Right lobe of liver (tissue), 6 donors: ENCODE data around the gene PDE4A. TPM values are rescaled to one million over a fixed set of nuclear protein-coding genes. Genes with fewer than 3 reads are reported as not detected.

Experiments
- ATAC-seq, 4 donors: fragments of 200-7000 bp; cut with Tn5 transposase; one replicate each; pipeline ENCODE4 v1.9.1; 2020; ENCODE audit warnings: mild to moderate bottlenecking in 4 of 4, moderate library complexity in 4 of 4
- DNase-seq, 3 donors: peaks; one replicate each; pipeline ENCODE4 v3.0.0-alpha.2; 2020
- H3K27ac ChIP-seq, 3 donors: fragments of 200-600 bp; one replicate each; pipeline ENCODE4 v1.8.0; 2022
- H3K27me3 ChIP-seq, 2 donors: fragments of 200-600 bp; one replicate each; pipeline ENCODE4 v1.8.0; 2022
- H3K36me3 ChIP-seq, 4 donors: fragments of 200-600 bp; sonication (generic) in 1 of 4; one replicate each; pipeline versions ENCODE4 v1.5.1 to v1.8.0; 2017 to 2022; ENCODE audit warnings: control low read depth in 1 of 4
- H3K4me1 ChIP-seq, 4 donors: fragments of 200-600 bp; sonication (generic) in 1 of 4; one replicate each; pipeline versions ENCODE4 v1.5.1 to v1.8.0; 2017 to 2022; ENCODE audit warnings: control low read depth in 1 of 4
- H3K4me3 ChIP-seq, 3 donors: fragments of 200-600 bp; one replicate each; pipeline ENCODE4 v1.8.0; 2022
- H3K9me3 ChIP-seq, 4 donors: fragments of 200-600 bp; sonication (generic) in 1 of 4; one replicate each; pipeline versions ENCODE4 v1.5.1 to v1.8.0; 2017 to 2022; ENCODE audit warnings: control low read depth in 1 of 4
- POLR2A ChIP-seq: fragments of 450-650 bp; IDR thresholded peaks from one replicate; pipeline ENCODE4 v1.6.1; 2017; ENCODE audit warnings: antibody characterized with exemption, mild to moderate bottlenecking
- WGBS: methylation state at CpG from one replicate; pipeline ENCODE4 v1.1.6; 2018; ENCODE audit warnings: low coverage, low lambda C conversion rate; ENCODE audit not compliant: insufficient coverage; ENCODE audit errors: missing lambda C conversion rate; 5-methylcytosine and 5-hydroxymethylcytosine counted together
- intact Hi-C, 2 donors: fragments of 100-400 bp; cut with DNase I; formaldehyde crosslinking; loops; one replicate each; pipeline versions ENCODE4 v1.11.2 to v1.14.1; 2022
- total RNA-seq, 6 experiments: library from RNA; depleted of rRNA in 2 of 6; stranded (reverse); fragments of >200 nt in 2 of 6; fragmentation: NEBNext Ultra II Directional in 3 of 6; extraction: Animal tissue kit (Norgen Biotek cat#: 25700) in 3 of 6; gene quantifications; one replicate each; pipeline versions ENCODE4 v1.1.0 to v1.2.4, GENCODE V29; 2016 to 2023
- TF ChIP-seq, protein P1 (sequence below), 4 donors: fragments of 200-600 bp in 3 of 4; fragments of 450-650 bp in 1 of 4; IDR thresholded peaks; one replicate each; pipeline versions ENCODE4 v1.5.1 to v1.8.0; 2016 to 2022; ENCODE audit warnings: antibody characterized with exemption in 4 of 4, mild to moderate bottlenecking in 2 of 4
- donor health status: DM: no; HTN: yes; CAD: no.
- donor health status: DM: no; HTN: no; CAD: no.
- donor health status: DM: no; HTN: no; CAD: no.
- donor health status: DM: no; HTN: yes; CAD: no.
- donor health status: DM: no; HTN: yes; CAD: no.

Gene PDE4A
- total RNA-seq, 6 experiments from 2014 or later = 1.2 to 5.8 (median 2.7) TPM

DNA sequence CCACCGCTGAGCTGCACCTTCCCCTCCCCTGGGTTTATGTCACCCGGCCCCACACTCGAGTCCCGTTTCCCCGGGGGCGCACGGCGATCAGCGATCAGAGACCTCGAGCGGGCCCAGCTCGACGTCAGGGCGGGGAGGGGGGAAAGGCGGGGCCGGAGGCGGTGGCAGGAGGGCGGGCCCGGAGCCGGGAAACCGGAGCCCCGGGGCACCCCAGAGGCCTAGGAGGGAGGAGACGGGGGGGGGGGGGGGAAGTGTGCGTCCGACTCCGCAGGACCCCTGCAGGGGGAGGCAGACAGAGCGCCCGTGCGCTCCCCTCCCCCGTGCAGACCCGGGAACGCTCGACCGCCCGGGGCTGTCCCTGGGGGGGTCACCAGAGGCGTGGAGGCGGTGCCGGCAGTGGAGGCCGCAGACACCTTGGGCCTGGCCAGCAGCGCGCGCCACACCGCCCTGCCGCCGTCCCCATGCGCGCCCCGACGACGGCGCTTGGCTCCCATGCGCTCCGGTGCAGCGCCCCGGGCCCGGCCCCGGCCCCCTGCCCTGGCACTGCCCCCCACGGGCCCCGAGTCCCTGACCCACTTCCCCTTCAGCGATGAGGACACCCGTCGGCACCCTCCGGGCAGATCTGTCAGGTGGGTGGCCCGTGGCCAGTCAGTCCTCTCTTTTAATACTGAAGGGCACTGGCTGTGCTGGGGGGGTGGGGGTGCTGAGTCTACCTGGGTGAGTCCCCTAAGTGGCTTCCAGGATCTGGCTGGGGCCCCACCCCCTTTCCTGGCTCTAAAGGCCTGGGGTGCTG lies 11.8 kb downstream of the PDE4A start:
- H3K27me3 ChIP-seq = no peaks in the 10 kb centered on the region
- WGBS = 0% methylated on average over 7 of the region's 64 CpGs
- peak overlapping the region; percentile 38 to 49 (median 40) for H3K27ac ChIP-seq
- no peaks in the 10 kb centered on the region for H3K9me3 ChIP-seq
- peak in 2 of 3 donors; percentile 64 to 73 for DNase-seq
- TF ChIP-seq, protein P1, sequence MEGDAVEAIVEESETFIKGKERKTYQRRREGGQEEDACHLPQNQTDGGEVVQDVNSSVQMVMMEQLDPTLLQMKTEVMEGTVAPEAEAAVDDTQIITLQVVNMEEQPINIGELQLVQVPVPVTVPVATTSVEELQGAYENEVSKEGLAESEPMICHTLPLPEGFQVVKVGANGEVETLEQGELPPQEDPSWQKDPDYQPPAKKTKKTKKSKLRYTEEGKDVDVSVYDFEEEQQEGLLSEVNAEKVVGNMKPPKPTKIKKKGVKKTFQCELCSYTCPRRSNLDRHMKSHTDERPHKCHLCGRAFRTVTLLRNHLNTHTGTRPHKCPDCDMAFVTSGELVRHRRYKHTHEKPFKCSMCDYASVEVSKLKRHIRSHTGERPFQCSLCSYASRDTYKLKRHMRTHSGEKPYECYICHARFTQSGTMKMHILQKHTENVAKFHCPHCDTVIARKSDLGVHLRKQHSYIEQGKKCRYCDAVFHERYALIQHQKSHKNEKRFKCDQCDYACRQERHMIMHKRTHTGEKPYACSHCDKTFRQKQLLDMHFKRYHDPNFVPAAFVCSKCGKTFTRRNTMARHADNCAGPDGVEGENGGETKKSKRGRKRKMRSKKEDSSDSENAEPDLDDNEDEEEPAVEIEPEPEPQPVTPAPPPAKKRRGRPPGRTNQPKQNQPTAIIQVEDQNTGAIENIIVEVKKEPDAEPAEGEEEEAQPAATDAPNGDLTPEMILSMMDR (IDR thresholded peaks at IDR 0.05) = no peak
- TF ChIP-seq POLR2A = no peak
- H3K4me1 ChIP-seq = peaks cover 0 to 8% (median 0%) of the 10 kb centered on the region in 4 donors
- no peaks in the 10 kb centered on the region for H3K36me3 ChIP-seq
- H3K4me3 ChIP-seq = peak overlapping the region; percentile 44 to 51 (median 45)
- intact Hi-C loops = no loop called here
- ATAC-seq = peak; percentile 63 to 70 (median 66)

- no peak for DNase-seq
Measured at GRCh38 chr19:10432736-10433130, 12.4 kb downstream of the PDE4A start.

DNA sequence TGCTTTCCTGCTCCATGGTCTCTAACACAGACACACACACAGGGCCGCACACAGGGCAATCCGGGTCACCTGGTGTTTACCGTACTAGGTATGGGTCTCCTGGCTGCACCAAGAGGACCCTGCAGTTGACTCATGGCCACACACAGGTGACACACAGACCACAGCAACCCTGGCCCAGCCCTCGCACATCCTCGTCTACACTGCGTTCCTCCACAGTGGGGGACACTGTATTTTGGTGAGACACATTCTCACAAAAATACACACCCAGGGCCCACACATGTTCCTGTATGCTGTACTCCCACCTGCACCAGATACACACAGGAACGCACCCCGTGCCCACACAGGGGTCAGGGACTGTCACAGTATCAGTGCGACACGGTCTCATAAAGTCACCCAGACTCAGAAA lies 12.8 kb downstream of the PDE4A start:
- no peak for DNase-seq
- no peaks in the 10 kb centered on the region for H3K9me3 ChIP-seq
- 70% methylated on average over 2 of the region's 10 CpGs for WGBS
- no peak for ATAC-seq
- H3K4me1 ChIP-seq = peaks cover 0 to 8% (median 0%) of the 10 kb centered on the region in 4 donors
- no peaks in the 10 kb centered on the region for H3K27me3 ChIP-seq
- no peaks in the 10 kb centered on the region for H3K36me3 ChIP-seq
- intact Hi-C loops = no loop called here
- no peak overlapping the region for H3K27ac ChIP-seq
- no peak overlapping the region for H3K4me3 ChIP-seq
- TF ChIP-seq, protein P1 (IDR thresholded peaks at IDR 0.05) = no peak
- no peak for TF ChIP-seq POLR2A

More at GRCh38 chr19:10432736-10433130, 12.4 kb downstream of the PDE4A start:
- H3K27ac ChIP-seq = no peak overlapping the region
- WGBS = 29% methylated on average over 1 of the region's 2 CpGs
- peak overlapping the region in 1 of 3 donors; percentile 51 for H3K4me3 ChIP-seq
- intact Hi-C loops = no loop called here
- no peaks in the 10 kb centered on the region for H3K9me3 ChIP-seq
- H3K27me3 ChIP-seq = no peaks in the 10 kb centered on the region
- peaks cover 0 to 8% (median 0%) of the 10 kb centered on the region in 4 donors for H3K4me1 ChIP-seq
- no peaks in the 10 kb centered on the region for H3K36me3 ChIP-seq
- TF ChIP-seq, protein P1 (IDR thresholded peaks at IDR 0.05) = no peak
- TF ChIP-seq POLR2A = no peak
- no peak for ATAC-seq

GRCh38 chr19:10439588-10439987 lies 19.2 kb downstream of the PDE4A start:
- DNase-seq (no peak), ATAC-seq (peak in 1 of 4 donors; percentile 16)
- WGBS = 91% methylated on average over 4 of the region's 5 CpGs
- H3K27me3 ChIP-seq = no peaks in the 10 kb centered on the region
- H3K4me3 ChIP-seq = no peak overlapping the region
- H3K9me3 ChIP-seq = no peaks in the 10 kb centered on the region
- TF ChIP-seq, protein P1 (IDR thresholded peaks at IDR 0.05) = no peak
- TF ChIP-seq POLR2A = no peak
- no peaks in the 10 kb centered on the region for H3K36me3 ChIP-seq
- H3K4me1 ChIP-seq = no peaks in the 10 kb centered on the region
- intact Hi-C loops = no loop called here
- H3K27ac ChIP-seq = no peak overlapping the region
